ENCODE data around the gene ZCCHC12. TPM values are rescaled to one million over a fixed set of nuclear protein-coding genes. Genes with fewer than 3 reads are reported as not detected.

The ZCCHC12 gene
- total and polyA plus RNA-seq, 11 donors = 0.06 to 0.61 (median 0.23) TPM; not detected in 8

DNA sequence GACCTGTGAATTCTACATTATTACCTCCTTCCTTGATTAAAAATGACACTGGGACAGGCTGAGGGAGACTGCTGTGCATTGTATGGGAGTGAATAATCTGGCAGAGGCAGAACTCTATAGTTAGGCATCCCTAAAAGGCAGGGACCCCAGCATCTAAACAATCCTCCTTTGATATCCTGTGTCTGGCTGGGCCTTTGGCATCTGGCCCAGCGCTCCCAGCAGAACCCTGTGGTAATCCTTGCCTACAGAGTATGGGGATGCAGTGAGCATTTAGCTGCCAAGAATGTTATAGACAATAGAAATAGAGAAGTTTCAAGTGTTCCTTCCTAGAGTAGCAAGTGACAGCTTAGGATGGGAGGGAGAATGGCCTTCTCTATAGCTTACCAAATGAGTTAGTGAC lies 38.5 kb downstream of the ZCCHC12 start:
- H3K27me3 ChIP-seq = peaks cover 0 to 5% (median 0%) of the 10 kb centered on the region in 9 donors
- intact Hi-C loops (cut with DNase I) = no loop called here
- DNase-seq = no peak

DNA sequence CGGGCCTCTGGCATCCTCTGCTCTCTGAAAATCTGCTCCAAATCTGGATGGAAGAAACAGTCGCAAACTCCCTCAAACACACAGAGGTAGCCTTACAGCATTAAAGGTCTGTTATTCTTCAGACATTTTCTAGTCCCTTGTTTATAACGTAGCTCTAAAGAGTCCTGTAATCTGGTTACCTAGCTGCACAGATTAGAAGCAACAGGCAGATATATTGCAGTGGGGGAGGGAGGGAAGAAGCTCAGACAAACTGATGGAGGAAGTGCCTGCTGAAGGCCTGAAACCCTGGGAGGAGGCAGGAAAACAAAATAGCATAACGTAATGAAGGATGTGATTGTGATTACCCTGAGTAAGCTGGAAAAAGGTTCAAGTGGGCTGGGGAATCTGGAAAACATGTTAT lies 39.4 kb downstream of the ZCCHC12 start:
- Histone ChIP-seq H3K27ac (peak overlapping the region in 1 of 12 donors; percentile 6), H3K4me3 (no peak overlapping the region), H3K9me3 (no peaks in the 10 kb centered on the region), H3K27me3 (peaks cover 0 to 5% (median 0%) of the 10 kb centered on the region in 9 donors), H3K4me1 (no peaks in the 10 kb centered on the region), H3K36me3 (no peaks in the 10 kb centered on the region)
- DNase-seq = no peak
- TF ChIP-seq, protein P1, sequence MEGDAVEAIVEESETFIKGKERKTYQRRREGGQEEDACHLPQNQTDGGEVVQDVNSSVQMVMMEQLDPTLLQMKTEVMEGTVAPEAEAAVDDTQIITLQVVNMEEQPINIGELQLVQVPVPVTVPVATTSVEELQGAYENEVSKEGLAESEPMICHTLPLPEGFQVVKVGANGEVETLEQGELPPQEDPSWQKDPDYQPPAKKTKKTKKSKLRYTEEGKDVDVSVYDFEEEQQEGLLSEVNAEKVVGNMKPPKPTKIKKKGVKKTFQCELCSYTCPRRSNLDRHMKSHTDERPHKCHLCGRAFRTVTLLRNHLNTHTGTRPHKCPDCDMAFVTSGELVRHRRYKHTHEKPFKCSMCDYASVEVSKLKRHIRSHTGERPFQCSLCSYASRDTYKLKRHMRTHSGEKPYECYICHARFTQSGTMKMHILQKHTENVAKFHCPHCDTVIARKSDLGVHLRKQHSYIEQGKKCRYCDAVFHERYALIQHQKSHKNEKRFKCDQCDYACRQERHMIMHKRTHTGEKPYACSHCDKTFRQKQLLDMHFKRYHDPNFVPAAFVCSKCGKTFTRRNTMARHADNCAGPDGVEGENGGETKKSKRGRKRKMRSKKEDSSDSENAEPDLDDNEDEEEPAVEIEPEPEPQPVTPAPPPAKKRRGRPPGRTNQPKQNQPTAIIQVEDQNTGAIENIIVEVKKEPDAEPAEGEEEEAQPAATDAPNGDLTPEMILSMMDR (IDR thresholded peaks at IDR 0.05) = no peak
- no peak for TF ChIP-seq POLR2A (IDR thresholded peaks at IDR 0.05)
- no peak for ATAC-seq
- 35 to 49% (median 42%) methylated on average over 4 of the region's 4 CpGs for WGBS, 4 donors
- intact Hi-C loops (cut with DNase I) = no loop called here

More for the DNA sequence above, 38.5 kb downstream of the ZCCHC12 start:
- no peak for ATAC-seq
- H3K4me1 ChIP-seq = no peaks in the 10 kb centered on the region
- no peaks in the 10 kb centered on the region for H3K9me3 ChIP-seq
- no peak for TF ChIP-seq POLR2A (IDR thresholded peaks at IDR 0.05)
- TF ChIP-seq, protein P1 (IDR thresholded peaks at IDR 0.05) = no peak
- no peak overlapping the region for H3K4me3 ChIP-seq
- no peaks in the 10 kb centered on the region for H3K36me3 ChIP-seq
- WGBS, 4 donors = 8 to 57% (median 29%) methylated on average over 1 of the region's 1 CpG
- H3K27ac ChIP-seq = peak overlapping the region in 1 of 12 donors; percentile 6

DNA sequence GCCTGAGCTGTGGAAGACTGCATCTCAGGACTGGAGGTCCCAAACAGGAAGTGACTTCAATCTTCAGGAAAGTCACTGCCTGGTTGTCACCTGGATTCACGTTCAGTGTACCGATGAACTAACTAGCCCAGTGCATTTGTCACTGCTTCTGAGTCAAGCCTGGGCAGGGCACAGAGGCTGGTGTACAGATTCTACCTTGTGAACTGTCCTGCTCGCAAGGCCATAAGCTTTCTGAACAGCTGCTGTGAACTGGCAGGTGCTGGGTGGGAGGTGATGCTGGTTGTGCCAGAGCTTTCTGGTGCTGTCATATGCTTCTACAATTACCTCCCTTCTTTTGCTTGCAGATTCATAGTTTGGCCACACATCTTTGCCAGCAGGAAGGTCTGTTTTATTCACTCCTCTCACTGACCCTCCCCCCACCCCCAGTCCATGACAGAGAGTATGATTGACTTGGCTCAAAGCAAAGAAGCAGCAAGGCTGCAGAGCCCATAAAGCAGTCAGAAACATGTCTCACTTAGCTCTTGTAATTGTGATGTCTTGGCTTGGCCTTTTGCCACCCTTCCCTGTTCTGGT lies 40.5 kb downstream of the ZCCHC12 start:
- H3K9me3 ChIP-seq = no peaks in the 10 kb centered on the region
- H3K4me1 ChIP-seq = no peaks in the 10 kb centered on the region
- H3K27ac ChIP-seq = no peak overlapping the region
- peaks cover 0 to 5% (median 0%) of the 10 kb centered on the region in 9 donors for H3K27me3 ChIP-seq
- TF ChIP-seq, protein P1 (IDR thresholded peaks at IDR 0.05) = no peak
- no peak for TF ChIP-seq POLR2A (IDR thresholded peaks at IDR 0.05)
- 62 to 80% (median 70%) methylated on average over 2 to 3 of the region's 3 CpGs for WGBS, 4 donors
- intact Hi-C loops (cut with DNase I) = no loop called here
- DNase-seq (no peak), ATAC-seq (no peak)
- no peak overlapping the region for H3K4me3 ChIP-seq
- no peaks in the 10 kb centered on the region for H3K36me3 ChIP-seq

DNA sequence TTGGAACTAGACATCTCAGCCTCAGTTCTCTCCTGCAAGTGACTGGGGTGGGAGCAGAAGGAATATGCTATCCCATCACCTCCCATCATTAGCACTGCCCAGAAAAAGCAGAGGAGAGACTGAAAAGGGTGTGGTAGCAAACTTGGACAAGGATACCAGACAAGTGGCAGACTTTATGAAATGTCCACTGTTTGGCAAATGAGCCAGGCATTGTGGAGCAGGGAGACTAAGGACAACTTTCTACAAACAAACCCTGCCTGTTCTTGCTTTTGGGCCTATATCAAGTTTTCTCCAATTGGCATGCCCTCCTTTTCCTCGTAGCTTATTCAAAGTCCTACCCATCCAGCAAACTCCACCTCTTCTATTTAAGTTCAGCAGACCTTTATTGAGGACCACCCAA lies 41.6 kb downstream of the ZCCHC12 start:
- ATAC-seq (no peak), DNase-seq (no peak)
- Histone ChIP-seq H3K27me3 (peaks cover 0 to 5% (median 0%) of the 10 kb centered on the region in 9 donors), H3K27ac (no peak overlapping the region), H3K36me3 (no peaks in the 10 kb centered on the region), H3K4me1 (no peaks in the 10 kb centered on the region), H3K9me3 (no peaks in the 10 kb centered on the region), H3K4me3 (no peak overlapping the region)
- WGBS, 4 donors = 57 to 81% (median 69%) methylated on average over 1 of the region's 1 CpG
- TF ChIP-seq, protein P1 (IDR thresholded peaks at IDR 0.05) = no peak
- TF ChIP-seq POLR2A (IDR thresholded peaks at IDR 0.05) = no peak
- intact Hi-C loops (cut with DNase I) = no loop called here

Data from heart left ventricle (tissue), 16 donors.